Vagina (tissue), 2 donors: ENCODE results near the gene RYK.

ENCODE experiments used
- POLR2A ChIP-seq, 2 donors: fragments of 450-650 bp; IDR thresholded peaks; one replicate each; pipeline ENCODE4 v1.6.1; 2017; ENCODE audit warnings: antibody characterized with exemption in 2 of 2, mild to moderate bottlenecking in 2 of 2, moderate library complexity in 2 of 2
- TF ChIP-seq, protein P1 (sequence below), 3 experiments: fragments of 450-650 bp in 2 of 3; fragments of 200-600 bp in 1 of 3; sonication (generic) in 1 of 3; IDR thresholded peaks; one replicate each; pipeline ENCODE4 v1.5.1; 2017 to 2019; ENCODE audit warnings: antibody characterized with exemption in 3 of 3, mild to moderate bottlenecking in 2 of 3, moderate library complexity in 2 of 3

DNA sequence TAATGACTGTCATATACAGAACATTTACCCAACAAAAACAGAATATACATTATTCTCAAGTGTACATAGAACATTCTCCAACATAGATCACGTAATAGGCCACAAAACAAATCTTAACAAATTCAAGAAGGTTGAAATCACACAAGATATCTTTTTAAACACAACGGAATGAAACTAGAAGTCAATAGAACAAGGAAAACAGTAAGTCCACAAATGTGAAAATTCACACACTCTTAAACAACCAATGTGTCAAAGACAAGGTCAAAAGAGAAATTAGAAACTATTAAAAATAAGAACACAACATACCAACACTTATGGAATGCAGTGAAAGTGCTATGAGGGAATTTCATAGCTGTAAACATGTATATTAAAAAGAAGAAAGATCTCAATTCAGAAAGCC is 139.7 kb downstream of the RYK start:
- no peak for TF ChIP-seq POLR2A (IDR thresholded peaks at IDR 0.05)
- TF ChIP-seq, protein P1, sequence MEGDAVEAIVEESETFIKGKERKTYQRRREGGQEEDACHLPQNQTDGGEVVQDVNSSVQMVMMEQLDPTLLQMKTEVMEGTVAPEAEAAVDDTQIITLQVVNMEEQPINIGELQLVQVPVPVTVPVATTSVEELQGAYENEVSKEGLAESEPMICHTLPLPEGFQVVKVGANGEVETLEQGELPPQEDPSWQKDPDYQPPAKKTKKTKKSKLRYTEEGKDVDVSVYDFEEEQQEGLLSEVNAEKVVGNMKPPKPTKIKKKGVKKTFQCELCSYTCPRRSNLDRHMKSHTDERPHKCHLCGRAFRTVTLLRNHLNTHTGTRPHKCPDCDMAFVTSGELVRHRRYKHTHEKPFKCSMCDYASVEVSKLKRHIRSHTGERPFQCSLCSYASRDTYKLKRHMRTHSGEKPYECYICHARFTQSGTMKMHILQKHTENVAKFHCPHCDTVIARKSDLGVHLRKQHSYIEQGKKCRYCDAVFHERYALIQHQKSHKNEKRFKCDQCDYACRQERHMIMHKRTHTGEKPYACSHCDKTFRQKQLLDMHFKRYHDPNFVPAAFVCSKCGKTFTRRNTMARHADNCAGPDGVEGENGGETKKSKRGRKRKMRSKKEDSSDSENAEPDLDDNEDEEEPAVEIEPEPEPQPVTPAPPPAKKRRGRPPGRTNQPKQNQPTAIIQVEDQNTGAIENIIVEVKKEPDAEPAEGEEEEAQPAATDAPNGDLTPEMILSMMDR (IDR thresholded peaks at IDR 0.05) = no peak
